ENCODE results near the gene RRN3.
"Not testable (repeated sequence)": the region's sequence is repeated elsewhere in the genome, so short reads cannot be mapped to it uniquely, and the experiment has no call there.

Gene RRN3

DNA sequence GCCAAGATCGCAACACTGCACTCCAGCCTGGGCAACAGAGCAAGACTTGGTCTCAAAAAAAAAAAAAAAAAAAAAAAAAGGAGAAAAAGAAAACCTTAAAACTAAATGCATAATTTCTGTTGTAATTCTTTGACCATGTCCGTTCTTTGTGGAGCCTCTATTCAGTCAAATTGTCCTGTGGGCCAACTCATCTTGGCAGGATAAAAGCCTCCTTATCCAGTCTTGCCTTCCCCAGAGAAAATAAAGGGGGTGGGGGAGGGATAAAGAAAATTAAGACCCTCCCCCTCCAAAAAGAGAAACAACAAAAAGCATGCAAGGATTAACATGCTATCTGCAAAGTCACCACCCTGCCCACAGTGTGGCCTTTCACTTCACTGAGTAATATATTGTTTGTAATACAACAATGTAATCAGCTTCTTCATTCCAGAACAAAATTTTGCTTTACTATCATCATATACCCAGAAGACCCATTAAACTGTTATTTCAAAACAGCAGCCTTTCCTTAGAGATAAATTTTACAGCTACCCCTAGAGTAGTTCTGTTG is 5.4 kb upstream of the RRN3 start:
- not testable (repeated sequence) for DNase-seq

DNA sequence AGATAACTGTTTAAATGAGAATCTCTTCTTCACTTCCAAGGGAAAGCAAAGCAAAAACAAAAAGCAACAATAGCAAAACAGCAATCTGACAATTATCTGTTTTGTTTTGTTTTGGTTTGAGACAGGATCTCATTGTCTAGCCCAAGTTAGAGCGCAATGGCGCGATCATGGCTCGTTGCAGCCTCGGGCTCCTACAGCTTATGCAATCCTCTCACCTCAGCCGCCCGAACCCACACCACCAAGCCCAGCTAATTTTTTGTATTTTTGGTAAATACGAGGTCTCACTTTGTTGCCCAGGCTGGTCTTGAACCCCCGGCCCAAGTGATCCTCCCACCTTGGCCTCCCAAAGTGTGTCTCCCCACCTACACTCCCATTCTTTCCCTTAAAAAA is 2.5 kb upstream of the RRN3 start:
- not testable (repeated sequence) for DNase-seq

DNA sequence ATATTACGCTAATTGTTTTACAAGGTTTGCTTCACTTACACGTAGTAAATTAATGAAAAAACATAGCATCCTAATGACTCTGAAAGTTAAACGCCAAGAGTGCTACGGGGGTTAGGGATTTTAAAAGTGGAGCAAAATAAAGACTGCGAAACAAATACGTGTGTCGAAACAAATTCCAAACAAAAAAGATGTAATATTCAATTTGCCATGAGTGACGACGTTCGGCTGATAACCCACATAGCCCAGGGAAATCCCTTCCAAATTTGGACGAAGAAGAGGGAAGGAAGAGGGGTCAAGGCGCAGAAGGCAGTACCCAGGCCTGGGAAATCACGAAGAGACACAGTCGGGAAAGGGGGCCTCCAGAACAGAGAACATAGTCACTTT is 509 bp downstream of the RRN3 start:
- DNase-seq, result not testable (repeated sequence)

DNA sequence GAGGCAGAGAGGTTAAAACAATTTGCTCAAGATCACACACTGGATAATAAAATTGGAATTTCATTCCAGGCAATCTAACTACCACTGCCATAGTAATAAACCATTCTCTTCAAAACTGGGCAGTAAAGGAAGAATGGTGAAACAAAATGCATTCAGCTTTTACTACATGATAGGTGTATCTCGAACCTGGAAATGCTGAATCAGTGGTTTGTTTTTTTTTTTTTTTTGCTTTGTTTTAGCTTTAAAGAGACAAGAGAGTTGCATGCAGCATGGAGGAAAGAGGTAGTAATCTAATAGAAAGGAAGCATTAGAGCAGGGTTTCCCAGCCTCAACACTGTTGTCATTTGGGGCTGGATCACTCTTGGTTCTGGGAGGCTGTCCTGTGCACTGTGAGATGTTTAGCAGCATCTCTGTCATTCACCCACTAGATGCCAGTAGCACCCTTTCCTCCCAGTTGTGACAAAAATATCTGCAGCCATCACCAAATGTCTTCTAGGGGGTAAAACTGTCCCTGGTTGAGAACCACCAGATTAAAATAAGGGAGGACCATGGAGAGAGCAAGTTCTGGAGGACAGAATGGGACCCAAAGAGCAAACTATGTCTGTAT is 3.3 kb downstream of the RRN3 start:
- not testable (repeated sequence) for DNase-seq

DNA sequence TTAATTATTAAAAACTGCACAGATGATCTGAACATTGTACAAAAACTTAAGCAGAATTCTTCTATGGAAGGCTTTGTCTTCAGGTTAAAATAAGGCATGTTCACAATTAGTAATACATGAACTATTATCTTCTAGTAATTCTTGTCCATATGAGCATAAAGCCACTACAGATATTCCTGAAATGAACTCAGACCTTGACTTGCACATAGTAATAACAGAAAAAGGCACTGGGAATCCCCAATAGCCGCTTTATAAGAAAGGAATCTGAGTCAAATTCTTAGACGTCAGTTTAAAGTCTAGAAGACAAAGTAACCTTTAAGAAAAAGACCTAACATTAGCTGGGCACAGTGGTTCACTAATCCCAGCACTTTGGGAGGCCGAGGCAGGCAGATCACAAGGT is 11.3 kb downstream of the RRN3 start:
- not testable (repeated sequence) for DNase-seq

DNA sequence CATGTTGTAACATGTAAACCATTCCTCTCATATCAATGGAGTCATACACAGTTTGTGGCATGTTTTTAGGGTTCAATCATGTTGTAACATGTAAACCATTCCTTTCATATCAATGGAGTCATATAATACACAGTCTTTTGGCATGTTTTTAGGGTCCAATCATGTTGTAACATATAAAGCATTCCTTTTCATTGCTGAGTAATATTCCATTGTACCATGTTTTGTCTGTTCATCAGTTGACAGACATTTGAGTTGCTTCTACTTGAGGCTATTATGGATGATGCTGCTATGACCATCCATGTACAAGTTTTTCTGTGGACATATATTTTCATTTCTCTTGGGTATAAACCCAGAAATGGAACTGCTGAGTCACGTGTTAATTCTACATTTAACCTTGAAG is 13.2 kb downstream of the RRN3 start:
- DNase-seq, result not testable (repeated sequence)

DNA sequence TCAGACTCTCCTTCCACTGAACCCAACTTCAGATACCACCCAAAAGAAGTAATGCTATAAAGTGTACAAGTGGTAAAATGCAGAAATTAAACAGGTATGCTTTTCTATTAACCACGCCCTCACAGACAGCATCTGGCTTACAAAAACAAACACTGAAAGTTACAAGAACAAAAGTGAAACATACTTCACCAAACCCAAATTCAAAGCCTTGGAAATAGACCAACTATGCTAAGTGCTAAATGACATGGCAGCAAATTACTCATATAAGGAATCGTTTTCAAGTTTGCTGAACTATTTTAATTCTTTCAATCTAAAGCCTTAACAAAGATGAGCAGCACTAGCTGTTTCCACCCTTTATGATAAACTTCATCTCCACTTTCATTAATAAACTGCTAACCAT is 17.9 kb downstream of the RRN3 start:
- DNase-seq, result not testable (repeated sequence)

DNA sequence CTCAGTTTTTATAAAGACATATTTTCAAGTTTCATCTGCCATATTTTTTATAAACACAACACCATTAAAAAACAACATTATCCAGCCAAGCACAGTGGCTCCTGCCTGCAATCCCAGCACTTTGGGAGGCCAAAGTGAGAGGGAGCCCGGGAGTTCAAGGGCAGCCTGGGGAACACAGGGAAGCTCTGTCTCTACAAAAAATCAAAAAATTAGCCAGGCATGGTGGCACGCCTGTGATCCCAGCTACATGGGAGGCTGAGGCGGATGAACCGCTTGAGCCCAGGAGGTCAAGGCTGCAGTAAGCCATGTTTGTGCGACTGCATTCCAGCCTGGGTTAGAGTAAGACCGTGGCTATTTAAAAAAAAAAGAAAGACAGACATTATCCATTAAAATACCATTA is 21.0 kb downstream of the RRN3 start:
- no peak for DNase-seq

DNA sequence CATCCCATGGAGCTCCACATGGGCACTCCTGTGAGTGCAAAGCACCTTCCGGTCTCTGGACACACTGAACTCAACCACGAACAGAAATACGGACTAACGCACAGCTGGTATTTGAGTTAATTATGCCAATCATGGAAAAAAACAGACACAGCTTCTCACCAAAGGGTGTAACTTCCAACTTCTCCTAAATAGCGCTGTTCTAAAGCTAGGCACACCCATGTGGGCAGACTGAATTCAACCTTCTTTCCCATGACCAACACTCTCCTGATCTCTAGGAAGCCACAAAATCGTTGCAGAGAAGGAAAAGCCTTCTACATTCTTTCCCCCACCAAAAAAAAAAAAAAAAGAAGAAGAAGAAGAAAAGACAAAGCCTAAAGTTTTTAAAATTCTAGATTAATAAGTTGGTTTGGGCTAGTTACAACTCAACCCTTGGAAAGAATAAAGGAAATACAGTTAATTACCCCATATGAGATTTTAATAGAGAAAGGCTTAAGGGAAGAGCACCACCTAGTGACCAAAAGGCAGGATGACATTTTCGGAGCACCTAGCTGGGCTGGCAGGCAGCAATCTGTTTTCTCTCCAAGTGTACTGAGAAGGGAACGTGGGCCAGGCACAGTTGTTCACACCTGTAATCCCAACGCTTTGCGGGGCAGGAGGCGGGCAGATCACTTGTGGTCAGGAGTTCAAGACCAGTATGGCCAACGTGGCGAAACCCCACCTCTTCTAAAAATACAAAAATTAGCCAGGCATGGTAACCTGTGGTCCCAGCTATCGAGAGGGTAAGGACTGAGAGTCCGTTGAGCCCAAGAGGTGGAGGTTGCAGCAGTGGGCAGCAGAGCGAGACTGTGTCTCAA is 21.9 kb downstream of the RRN3 start:
- DNase-seq, result not testable (repeated sequence)

DNA sequence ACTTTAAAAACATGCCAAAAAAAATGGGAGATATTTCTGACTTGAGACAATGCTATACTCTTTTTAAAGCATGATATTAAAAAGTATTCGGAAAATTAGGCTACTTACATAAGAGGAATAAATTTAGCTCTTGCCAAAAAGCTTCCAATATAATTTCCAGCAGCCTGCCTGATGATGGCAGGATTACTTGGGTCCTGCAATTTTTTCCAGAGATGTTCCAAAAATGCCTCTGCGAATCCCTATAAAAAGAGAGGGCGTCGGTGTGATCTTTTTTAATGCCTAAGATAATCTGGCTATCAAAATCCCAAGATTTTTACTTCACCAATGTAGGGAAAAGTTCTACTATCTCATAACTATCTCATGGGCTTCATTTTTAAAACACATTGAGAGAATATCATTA is 23.1 kb downstream of the RRN3 start:
- not testable (repeated sequence) for DNase-seq

DNA sequence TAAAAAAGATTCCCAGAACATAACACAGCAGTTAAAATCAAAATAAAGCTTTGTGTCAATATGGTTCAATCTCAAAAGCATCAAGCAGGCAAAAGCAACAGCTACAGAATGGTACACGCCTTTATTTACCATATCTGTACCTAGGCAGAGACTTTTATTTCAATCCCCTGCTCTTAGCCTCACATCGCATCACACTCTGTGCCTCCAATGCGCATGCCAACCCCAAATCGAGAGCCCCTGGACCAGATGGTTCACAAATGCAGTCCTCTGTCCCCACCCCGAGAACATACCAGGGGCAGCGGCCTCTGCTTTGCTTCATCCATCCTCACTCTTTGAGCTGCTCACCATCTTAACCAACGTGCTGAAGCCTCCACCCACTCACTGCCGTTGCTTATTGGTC is 27.4 kb downstream of the RRN3 start:
- DNase-seq, result not testable (repeated sequence)

DNA sequence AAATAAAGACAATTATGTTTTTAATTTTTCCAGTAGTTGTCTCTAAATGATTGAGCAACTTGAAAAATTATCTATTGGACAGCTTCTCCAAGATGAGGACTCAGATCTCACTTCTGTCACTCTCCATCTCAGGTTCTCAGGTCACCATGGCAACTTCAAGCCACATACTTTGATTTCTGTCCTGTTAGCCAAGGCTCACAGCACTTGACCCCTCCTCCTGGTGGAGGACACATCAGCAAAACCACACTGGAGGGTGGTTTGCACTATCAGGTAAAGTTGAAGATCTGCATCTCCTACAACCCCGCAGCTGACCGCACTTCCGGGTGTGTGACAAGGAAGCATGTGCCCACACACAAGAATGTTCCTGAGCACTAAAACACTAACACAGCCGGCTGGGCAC is 28.1 kb downstream of the RRN3 start:
- DNase-seq, result not testable (repeated sequence)

DNA sequence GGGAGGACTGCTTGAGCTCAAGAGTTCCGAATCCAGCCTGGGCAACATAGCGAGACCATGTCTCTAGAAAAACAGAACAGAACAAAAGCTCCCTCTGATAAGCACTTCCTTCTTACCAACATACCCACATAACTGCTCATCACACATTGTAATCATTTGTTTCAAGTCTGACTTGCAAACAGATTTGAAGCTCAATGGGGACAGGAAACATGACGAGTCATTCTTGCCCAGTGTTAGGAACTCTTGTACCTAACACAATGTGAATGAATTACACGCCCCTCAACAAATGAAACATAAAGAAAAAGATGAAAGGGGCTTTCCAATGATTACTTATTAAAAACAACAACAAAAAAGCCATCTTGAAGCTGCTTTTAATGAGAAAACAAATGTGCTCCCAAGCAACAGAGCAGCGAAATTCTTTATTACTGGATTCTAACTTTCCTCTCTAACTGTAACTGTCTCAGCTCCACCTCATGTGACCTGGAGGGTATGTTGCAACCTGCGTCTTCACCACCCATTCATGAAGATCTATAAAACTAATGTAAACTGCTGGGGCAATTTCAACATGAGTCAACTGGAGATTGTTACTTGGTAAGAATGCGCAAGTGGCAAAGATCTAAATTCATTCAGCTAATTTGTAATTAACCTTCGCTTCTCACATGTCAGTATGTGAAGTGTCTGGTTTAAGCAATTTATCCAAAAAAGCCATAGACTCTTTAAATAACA is 31.8 kb downstream of the RRN3 start:
- not testable (repeated sequence) for DNase-seq

DNA sequence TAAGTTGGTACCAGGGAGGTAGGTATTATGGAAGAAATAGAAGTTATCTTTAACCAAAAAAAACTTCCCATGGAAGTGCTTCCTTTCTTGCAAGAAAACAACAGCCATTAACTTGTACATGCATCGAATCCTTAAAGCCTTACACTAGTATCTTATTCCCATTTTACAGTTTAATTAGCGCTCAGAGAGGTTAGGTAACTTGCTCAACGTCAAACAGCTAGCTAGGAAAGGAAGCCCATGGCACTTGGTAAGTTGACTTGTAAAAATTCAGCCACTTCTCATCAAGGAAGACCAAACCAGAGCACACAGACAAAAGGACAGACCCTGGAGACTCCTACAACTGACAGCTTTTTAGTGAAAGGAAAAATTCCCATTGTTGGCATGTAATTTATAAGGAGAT is 34.7 kb downstream of the RRN3 start:
- no peak for DNase-seq

DNA sequence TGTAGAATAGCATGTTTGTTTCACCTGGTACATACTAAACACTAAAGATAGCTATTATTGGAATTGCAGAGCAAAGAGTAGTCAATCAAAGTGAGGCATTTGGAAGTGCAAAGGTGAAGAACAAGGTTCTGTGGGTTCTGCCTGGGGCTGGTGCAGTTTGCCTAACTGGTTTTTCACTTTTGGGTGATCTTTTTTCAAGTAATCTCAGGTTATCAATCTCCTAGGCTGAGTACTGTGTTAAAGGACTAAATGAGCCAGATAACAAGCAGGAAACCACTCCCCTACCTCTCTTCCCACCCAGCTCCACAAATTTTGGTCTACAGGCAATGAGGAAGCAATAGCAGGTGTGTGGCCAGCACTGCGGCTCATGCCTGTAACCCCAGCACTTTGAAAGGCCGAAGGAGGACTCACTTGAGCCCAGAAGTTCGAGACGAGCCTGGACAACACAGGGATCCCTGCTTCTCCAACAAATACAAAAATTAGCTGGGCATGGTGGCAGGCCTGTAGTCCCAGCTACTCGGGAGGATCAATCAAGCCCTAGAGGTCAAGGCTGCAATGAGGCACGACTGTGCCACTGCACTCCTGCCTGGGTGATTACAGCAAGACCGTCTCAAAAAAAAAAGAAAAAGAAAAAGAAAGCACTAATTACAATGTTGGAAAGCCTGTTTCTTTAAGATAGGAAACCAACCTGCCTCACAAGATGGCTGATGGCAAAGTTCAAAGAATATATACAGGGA is 36.2 kb downstream of the RRN3 start:
- DNase-seq, result no peak

DNA sequence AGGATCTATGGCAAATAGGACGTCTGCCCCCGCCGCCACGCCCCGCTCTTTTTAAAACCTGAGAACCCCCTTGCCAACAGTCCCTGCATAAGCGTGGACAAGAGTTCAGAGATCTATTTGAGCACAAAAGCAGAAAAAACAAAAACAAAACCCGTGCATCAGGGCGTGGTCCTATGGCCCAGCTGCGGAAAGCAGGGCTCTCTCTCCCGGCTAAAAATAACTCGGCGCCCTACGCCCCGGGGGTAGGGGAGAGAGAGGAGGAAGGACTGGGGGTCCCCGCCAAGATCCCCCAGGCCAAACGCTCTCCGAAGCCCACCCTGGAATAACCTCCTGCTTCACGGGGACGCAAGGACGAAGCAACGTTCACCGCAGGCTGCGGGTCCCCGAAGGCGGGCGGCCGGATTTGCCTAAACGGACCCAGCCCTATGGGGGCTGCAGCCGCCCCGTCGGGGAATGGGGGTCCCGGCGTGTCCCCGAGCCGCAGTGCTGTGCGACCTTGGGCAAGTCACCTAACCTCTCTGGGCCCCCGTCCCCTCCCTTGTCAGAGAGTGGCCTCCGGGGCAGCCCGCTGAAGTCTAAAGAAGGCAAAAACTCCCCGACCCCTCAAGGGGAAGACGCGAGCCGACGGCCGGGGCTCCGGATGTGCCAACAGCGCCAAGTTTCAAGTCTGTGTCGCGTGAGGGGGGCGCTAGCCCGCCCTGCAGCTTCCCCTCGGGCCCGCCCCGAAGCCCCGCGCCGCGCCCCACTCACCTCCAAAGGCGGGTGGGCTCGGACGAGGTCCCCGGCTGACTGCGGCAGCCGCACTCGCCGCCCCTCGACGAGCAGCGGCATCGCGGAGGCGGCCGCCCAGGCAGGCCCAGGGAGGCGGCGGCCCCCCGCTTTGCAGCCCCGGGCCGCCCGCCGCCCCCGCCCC is 38.7 kb downstream of the RRN3 start:
- no peak for DNase-seq

DNA sequence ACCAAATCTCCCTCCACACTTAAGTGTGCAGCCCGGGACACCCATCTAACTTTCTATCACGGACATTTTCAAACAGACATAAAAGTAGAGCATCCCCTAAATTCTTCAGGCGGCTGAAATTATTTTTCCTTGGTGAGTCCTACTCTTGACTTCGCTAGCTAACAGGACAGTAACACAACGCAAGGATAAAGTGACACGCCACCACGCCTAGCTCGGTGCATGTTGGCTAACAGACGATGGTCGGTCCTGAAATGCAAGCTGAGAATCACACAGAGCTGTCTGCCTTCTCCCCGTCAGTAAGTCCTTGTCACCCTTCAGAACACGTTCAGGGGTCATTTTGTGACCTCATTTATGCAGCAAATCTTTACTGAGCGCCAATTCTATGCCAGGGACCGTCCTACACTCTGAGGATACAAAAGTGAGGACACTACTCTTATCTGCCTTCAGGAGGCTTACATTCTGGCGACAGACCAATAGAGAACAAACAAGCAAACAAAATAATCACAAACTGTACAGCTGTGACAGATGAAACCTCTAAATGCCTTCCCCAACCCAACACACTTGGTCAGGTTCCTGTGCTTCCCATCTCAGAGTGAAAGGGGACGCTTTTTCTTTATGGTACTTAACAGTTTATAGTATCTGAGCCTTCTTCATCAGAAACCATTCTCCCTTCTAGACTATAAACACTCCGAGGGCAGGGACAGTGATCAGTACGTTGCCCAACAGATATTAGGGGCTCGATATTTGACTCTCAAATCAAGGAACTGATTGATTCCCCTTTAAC is 39.5 kb downstream of the RRN3 start:
- DNase-seq, result no peak

DNA sequence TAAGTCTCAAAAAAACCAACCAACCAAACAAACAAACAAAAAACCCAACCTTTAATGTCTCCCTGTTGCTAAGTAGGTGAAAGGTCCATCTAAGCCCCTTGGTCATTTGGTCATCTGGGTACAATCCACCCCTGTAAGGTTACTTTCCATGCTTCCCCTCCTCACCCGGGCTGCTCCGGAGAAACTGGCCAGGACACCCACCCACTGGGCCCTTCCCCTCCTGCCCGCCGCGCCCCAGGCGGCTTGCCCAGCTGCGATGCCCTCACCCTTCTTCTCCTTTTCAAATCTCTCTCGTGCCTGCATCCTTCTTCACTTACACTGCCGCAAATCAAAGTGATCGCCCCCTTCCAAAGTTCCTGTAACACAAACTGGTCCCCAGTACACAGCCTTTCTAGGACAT is 40.2 kb downstream of the RRN3 start:
- DNase-seq, result no peak

DNA sequence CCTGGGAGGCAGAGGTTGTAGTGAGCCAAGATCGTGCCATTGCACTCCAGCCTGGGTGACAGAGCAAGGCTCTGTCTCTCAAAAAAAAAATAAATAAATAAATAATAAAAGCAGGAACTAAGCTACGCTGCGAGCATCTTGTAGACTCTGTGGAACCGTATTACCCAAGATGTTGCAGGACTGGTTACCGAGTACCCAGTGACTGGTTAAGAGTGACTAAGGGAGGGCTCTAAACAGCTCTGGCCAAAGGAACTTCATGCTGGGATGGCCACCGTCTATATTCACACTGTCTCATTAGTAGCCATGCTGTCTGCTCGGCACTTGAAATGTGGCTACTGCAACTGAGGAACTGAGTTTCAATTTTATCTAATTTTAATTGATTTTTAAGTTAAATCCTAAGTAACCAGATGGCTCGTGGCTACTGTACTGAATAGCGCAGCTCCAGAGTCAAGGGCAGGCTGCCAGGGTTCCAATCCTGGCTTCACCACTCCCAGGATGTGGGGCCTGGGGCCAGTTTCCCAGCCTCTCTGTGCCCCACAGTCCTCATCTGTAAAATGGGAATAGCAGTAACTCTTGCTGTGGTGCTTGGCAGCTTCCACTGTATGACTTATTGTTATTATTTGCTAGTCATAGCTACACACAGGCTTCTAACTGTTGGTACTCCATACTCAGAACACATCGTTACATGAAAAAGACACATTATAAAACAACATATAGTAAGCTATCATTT is 41.2 kb downstream of the RRN3 start:
- DNase-seq, result no peak

DNA sequence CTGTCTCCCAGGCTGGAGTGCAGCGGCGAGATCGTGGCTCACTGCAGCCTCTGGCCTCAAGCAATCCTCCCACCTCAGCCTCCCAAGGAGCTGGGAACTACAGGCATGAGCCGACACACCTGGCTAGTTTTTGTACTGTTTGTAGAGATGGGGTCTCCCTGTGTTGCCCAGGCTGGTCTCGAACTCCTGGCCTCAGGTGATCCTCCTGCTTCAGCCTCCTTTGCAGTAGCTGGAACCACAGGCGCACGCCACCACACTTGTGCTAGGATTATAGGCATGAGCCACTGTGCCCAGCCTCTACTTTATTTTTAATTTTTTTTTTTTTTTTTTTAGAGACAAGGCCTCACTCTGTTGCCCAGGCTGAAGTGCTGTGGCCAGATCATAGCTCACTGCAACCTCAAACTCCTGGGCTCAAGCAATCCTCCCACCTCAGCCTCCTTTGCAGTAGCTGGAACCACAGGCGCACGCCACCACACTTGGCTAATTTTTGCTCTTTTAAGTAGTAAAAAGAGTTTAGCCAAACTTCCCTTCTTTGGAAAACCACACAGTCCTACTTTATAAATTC is 42.6 kb downstream of the RRN3 start:
- DNase-seq, result no peak

Data from NCI-H2029 (cell line).